Activated CD8-positive, alpha-beta T cell treated with anti-CD3 and anti-CD28 coated beads, Interleukin-2, amount 10 ng/mL, durations not matched to agents 7 days and 5 days (primary cell): Measurements from ENCODE around the gene TM9SF4. TPM values are rescaled to one million over a fixed set of nuclear protein-coding genes. Genes with fewer than 3 reads are reported as not detected.

Experiments used
- ATAC-seq: fragments of 150-1000 bp; cut with Tn5 transposase; one replicate; pipeline ENCODE4 v1.10.0; 2021; ENCODE audit warnings: moderate library complexity
- CTCF ChIA-PET: fragments of 350-600 bp; sonication (Branson Sonifier 250); formaldehyde crosslinking; loops from one replicate; lab custom pipeline; 2021; ENCODE audit warnings: antibody characterized with exemption; lab: Charles Lee
- POLR2A ChIA-PET: fragments of 350-600 bp; sonication (Branson Sonifier 250); formaldehyde crosslinking; loops from one replicate; lab custom pipeline; 2021; ENCODE audit warnings: antibody characterized with exemption; lab: Charles Lee
- DNase-seq: peaks from one replicate; pipeline ENCODE4 v3.0.0-alpha.2; 2020
- H3K27ac Mint-ChIP-seq: one replicate; pipeline ENCODE4 v1.8.0; 2021; ENCODE audit warnings: mild to moderate bottlenecking, mixed read lengths
- H3K27me3 Mint-ChIP-seq: one replicate; pipeline ENCODE4 v1.8.0; 2021; ENCODE audit warnings: low read depth, mixed read lengths
- H3K36me3 Mint-ChIP-seq: one replicate; pipeline ENCODE4 v1.8.0; 2021; ENCODE audit warnings: low read depth, mixed read lengths
- H3K4me1 Mint-ChIP-seq: one replicate; pipeline ENCODE4 v1.8.0; 2021; ENCODE audit warnings: low read depth, mixed read lengths
- H3K4me3 Mint-ChIP-seq: one replicate; pipeline ENCODE4 v1.8.0; 2021; ENCODE audit warnings: mild to moderate bottlenecking, mixed read lengths
- H3K9me3 Mint-ChIP-seq: one replicate; pipeline ENCODE4 v1.8.0; 2022; ENCODE audit warnings: mixed read lengths; ENCODE audit not compliant: insufficient read depth
- total RNA-seq, 2 experiments: library from RNA; stranded (reverse); gene quantifications; one replicate each; pipeline ENCODE4 v1.2.3, GENCODE V29; 2021

TM9SF4 gene
- total RNA-seq, 2 experiments from 2014 or later = 29.8 to 30.4 TPM

GRCh38 chr20:32206760-32207625 is 97.5 kb downstream of the TM9SF4 start:
- Mint-ChIP-seq H3K9me3 (no peaks in the 10 kb centered on the region), H3K36me3 (peaks cover 38% of the 10 kb centered on the region), H3K4me1 (peaks cover 82% of the 10 kb centered on the region), H3K27ac (peak overlapping the region; percentile 93), H3K4me3 (peak overlapping the region; percentile 95), H3K27me3 (no peaks in the 10 kb centered on the region)
- POLR2A ChIA-PET = no interaction called here
- CTCF ChIA-PET = no interaction called here
- DNase-seq (peak; percentile 28), ATAC-seq (peak; percentile 6)

DNA sequence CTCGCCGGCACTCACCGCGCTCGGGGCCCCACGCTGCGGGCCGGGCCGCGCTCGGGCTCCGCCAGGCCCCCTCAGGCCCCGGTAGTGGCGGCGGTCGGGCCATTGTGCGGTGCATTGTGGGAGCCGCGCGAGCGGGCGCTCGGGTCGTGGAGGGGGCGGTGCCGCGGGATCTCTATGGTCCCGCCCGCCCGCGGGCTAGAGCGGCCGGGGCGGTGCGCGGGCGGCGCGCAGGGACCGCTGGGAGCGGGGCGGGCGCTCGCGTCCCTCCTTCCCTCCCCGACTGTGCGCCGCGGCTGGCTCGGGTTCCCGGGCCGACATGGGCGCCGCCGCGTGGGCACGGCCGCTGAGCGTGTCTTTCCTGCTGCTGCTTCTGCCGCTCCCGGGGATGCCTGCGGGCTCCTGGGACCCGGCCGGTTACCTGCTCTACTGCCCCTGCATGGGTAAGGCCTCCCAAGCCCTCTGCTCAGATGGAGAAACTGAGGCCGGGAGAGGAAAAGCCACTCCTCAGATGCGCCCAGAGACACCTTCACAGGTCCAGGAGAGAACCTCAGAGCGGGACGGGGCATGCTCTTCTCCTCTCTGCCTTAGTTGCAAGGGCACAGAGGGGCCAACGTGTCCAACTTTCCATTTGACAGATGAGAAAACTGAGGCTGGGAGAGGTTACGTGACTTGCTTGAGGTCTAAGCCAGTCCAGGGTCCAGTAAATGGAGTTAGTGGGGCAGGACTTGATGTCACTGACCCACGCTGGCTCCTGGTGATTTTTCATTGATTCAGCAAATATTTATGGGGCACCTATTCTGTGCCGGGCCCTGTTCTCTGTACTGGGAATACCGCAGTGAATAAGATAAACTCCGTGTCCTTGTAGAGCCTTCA is 98.3 kb downstream of the TM9SF4 start, which contains the start of the genes PLAGL2 and POFUT1:
Gene PLAGL2, minus strand, starts transcription at position 118 of the 873 bp plus-strand sequence. CDS start 5,565 bp downstream, outside the sequence.
Gene POFUT1, plus strand, starts transcription at position 255 of the 873 bp plus-strand sequence. Its CDS starts 62 bp downstream, at position 317.
- peak; percentile 99 for ATAC-seq
- POLR2A ChIA-PET = no interaction called here
- CTCF ChIA-PET = no interaction called here
- Mint-ChIP-seq H3K27ac (peak within 1 kb of the TSS; percentile 93), H3K4me1 (peaks cover 79% of the 10 kb centered on the region), H3K36me3 (peaks cover 39% of the 10 kb centered on the region), H3K27me3 (no peaks in the 10 kb centered on the region), H3K9me3 (no peaks in the 10 kb centered on the region), H3K4me3 (peak within 1 kb of the TSS; percentile 95)
- DNase-seq = peak; percentile 89

DNA sequence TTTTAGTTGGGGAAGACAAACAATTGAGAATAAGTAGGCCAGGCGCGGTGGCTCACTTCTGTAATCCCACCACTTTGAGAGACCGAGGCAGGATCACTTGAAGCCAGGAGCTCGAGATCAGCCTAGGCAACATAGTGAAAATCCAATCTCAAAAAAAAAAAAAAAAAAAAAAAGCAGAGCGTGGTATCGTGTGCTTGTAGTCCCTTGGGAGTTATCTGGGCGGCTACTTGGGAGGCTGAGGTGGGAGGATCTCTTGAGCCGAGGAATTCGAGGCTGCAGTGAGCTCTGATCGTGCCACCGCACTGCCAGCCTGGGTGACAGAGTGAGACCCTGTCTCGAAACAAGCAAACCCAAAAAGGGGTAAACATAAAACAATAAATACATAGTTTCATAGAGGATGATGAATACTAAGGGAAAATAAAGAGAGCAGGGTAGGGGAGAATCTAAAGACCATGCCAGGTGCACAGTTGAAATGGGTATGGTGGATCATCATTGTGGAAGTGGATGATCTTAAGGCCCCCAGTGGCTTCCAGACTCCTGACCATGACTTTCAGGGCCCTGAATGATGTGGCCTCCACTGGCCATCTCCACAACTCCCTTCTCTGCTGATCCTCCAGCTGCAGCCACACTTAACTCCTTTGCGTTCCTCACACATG is 99.1 kb downstream of the TM9SF4 start:
- H3K9me3 Mint-ChIP-seq = no peaks in the 10 kb centered on the region
- peak overlapping the region; percentile 90 for H3K4me3 Mint-ChIP-seq
- CTCF ChIA-PET = no interaction called here
- POLR2A ChIA-PET = no interaction called here
- ATAC-seq (no peak), DNase-seq (no peak)
- peaks cover 37% of the 10 kb centered on the region for H3K36me3 Mint-ChIP-seq
- H3K27me3 Mint-ChIP-seq = no peaks in the 10 kb centered on the region
- peak overlapping the region; percentile 84 for H3K27ac Mint-ChIP-seq
- peaks cover 72% of the 10 kb centered on the region for H3K4me1 Mint-ChIP-seq

GRCh38 chr20:32209850-32210605 is 100.5 kb downstream of the TM9SF4 start:
- ATAC-seq = no peak
- H3K9me3 Mint-ChIP-seq = no peaks in the 10 kb centered on the region
- no peak for DNase-seq
- peaks cover 58% of the 10 kb centered on the region for H3K4me1 Mint-ChIP-seq
- ChIA-PET POLR2A (no interaction called here), CTCF (no interaction called here)
- H3K36me3 Mint-ChIP-seq = peaks cover 43% of the 10 kb centered on the region
- peak overlapping the region; percentile 4 for H3K4me3 Mint-ChIP-seq
- no peaks in the 10 kb centered on the region for H3K27me3 Mint-ChIP-seq
- peak overlapping the region; percentile 84 for H3K27ac Mint-ChIP-seq

GRCh38 chr20:32213870-32214269 is 104.4 kb downstream of the TM9SF4 start:
- H3K36me3 Mint-ChIP-seq = peaks cover 60% of the 10 kb centered on the region
- no peaks in the 10 kb centered on the region for H3K27me3 Mint-ChIP-seq
- no peak overlapping the region for H3K27ac Mint-ChIP-seq
- no peak for DNase-seq
- peaks cover 32% of the 10 kb centered on the region for H3K4me1 Mint-ChIP-seq
- ChIA-PET CTCF (interaction anchor here (2.1 kb wide), 1 partner anchor 9 kb away, joined by 7 read pairs; no protein-coding TSS in a partner anchor), POLR2A (no interaction called here)
- no peak for ATAC-seq
- H3K4me3 Mint-ChIP-seq = no peak overlapping the region
- H3K9me3 Mint-ChIP-seq = no peaks in the 10 kb centered on the region

DNA sequence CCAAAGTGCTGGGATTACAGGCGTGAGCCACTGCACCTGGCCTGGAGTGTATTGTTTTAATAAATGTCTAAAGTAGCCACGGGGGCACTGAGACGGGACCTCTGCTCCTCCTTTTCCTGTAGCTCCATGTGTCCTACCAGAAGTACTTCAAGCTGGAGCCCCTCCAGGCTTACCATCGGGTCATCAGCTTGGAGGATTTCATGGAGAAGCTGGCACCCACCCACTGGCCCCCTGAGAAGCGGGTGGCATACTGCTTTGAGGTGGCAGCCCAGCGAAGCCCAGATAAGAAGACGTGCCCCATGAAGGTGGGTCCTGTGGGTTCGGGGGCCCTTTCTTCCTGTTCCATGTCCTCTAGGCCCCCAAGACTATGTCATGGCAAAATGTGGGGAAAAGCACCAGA is 105.6 kb downstream of the TM9SF4 start:
- Mint-ChIP-seq H3K4me1 (peaks cover 19% of the 10 kb centered on the region), H3K27me3 (no peaks in the 10 kb centered on the region), H3K4me3 (no peak overlapping the region), H3K27ac (no peak overlapping the region), H3K9me3 (no peaks in the 10 kb centered on the region), H3K36me3 (peaks cover 66% of the 10 kb centered on the region)
- ATAC-seq = no peak
- POLR2A ChIA-PET = no interaction called here
- CTCF ChIA-PET = interaction anchor here (1.2 to 2.1 kb wide), 2 partner anchors 8 to 11 kb away, joined by 3 to 7 read pairs; no protein-coding TSS in a partner anchor
- no peak for DNase-seq

- DNase-seq (no peak), ATAC-seq (no peak)
- ChIA-PET POLR2A (interaction anchor here (1.0 kb wide), 1 partner anchor 61 kb away, joined by 3 read pairs; no protein-coding TSS in a partner anchor), CTCF (interaction anchor here (1.2 kb wide), 1 partner anchor 10 kb away, joined by 3 read pairs; no protein-coding TSS in a partner anchor)
- Mint-ChIP-seq H3K9me3 (no peaks in the 10 kb centered on the region), H3K27ac (no peak overlapping the region), H3K4me3 (no peak overlapping the region), H3K36me3 (peaks cover 64% of the 10 kb centered on the region), H3K27me3 (no peaks in the 10 kb centered on the region), H3K4me1 (peaks cover 14% of the 10 kb centered on the region)
Observed at GRCh38 chr20:32215729-32216128, 106.2 kb downstream of the TM9SF4 start.

DNA sequence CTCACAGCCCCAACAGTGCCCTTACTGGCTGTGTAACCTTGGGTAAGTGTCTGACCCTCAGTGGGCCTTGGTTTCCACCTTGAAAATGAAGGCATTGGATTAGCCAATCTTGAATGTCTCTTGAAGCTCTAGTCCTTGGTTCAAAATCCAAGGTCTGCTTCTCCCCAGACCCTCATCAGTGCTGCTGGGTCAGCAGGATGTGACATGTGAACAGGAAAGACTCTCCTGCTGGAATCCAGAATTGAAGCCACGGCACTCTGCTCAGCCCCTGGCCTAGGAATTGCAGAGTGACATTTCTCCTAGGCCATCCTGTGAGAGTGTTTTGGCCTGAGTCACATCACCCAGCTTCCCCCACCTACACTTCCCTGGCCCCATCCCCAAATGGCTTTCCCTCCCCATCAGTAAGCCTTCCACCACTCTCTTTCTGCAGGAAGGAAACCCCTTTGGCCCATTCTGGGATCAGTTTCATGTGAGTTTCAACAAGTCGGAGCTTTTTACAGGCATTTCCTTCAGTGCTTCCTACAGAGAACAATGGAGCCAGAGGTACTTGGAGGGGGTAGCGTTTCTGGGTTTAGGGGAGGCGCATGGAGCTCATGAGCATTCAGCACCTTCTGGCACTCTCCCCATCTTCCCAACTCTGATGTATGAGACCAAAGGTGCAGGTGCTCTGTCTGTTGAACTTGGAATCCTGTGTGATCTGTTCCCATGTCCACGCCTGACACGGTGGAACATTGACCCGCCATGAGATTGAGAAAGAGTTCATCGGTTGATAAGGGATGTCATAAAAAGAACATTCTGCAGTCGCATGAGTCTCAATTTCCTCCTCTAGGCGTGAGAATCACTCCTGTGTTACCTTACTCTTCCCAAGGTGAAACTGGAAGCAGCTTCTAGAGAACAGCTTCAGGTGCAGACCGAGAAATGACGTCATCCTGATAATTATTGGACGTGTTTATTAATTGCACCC is 106.9 kb downstream of the TM9SF4 start:
- H3K36me3 Mint-ChIP-seq = peaks cover 65% of the 10 kb centered on the region
- H3K9me3 Mint-ChIP-seq = no peaks in the 10 kb centered on the region
- no peaks in the 10 kb centered on the region for H3K27me3 Mint-ChIP-seq
- no peak overlapping the region for H3K27ac Mint-ChIP-seq
- POLR2A ChIA-PET = interaction anchor here (1.0 kb wide), 1 partner anchor 61 kb away, joined by 3 read pairs; no protein-coding TSS in a partner anchor
- CTCF ChIA-PET = interaction anchor here (1.2 kb wide), 1 partner anchor 9 kb away, joined by 3 read pairs; no protein-coding TSS in a partner anchor
- peaks cover 8% of the 10 kb centered on the region for H3K4me1 Mint-ChIP-seq
- DNase-seq (no peak), ATAC-seq (no peak)
- no peak overlapping the region for H3K4me3 Mint-ChIP-seq
